Right atrium auricular region (tissue), 2 donors: ENCODE results near the gene BCL11A. TPM values are rescaled to one million over a fixed set of nuclear protein-coding genes. Genes with fewer than 3 reads are reported as not detected.

Experiments
- DNase-seq: peaks from one replicate; pipeline ENCODE4 v3.0.0-alpha.2; 2019; ENCODE audit warnings: low spot score
- H3K27ac ChIP-seq, 2 donors: fragments of 200-600 bp; sonication (generic); 1 replicate in 1 of 2; 2 replicates in 1 of 2; pipeline ENCODE4 v1.5.1; 2016 to 2019
- H3K27me3 ChIP-seq, 2 donors: fragments of 200-600 bp; sonication (generic); one replicate each; pipeline versions ENCODE4 v1.5.1 to v1.6.0; 2017 to 2019
- H3K36me3 ChIP-seq: fragments of 200-600 bp; sonication (generic); one replicate; pipeline ENCODE4 v1.5.1; 2016
- H3K4me1 ChIP-seq, 2 donors: fragments of 200-600 bp; sonication (generic); one replicate each; pipeline versions ENCODE4 v1.5.1 to v1.6.0; 2017 to 2019
- H3K4me3 ChIP-seq, 2 donors: fragments of 200-600 bp; sonication (generic); 1 replicate in 1 of 2; 2 replicates in 1 of 2; pipeline ENCODE4 v1.5.1; 2017 to 2019; ENCODE audit warnings: mild to moderate bottlenecking in 1 of 2, moderate library complexity in 1 of 2
- H3K9me3 ChIP-seq, 2 donors: fragments of 200-600 bp; sonication (generic); one replicate each; pipeline ENCODE4 v1.5.1; 2019
- CTCF ChIP-seq, 2 donors: fragments of 200-600 bp; sonication (generic); IDR thresholded peaks; one replicate each; pipeline ENCODE4 v1.5.1; 2019; ENCODE audit warnings: antibody characterized with exemption in 2 of 2
- total RNA-seq, 2 donors: library from RNA; depleted of rRNA; stranded (reverse); fragments of >200 nt; gene quantifications; one replicate each; pipeline ENCODE4 v1.1.0, GENCODE V29; 2016

BCL11A gene
- total RNA-seq, 2 donors from 2014 or later, result 2.2 to 3.3 TPM

- TF ChIP-seq CTCF (IDR thresholded peaks at IDR 0.05), result no peak
- Histone ChIP-seq H3K9me3 (no peaks in the 10 kb centered on the region), H3K27me3 (no peaks in the 10 kb centered on the region), H3K36me3 (no peaks in the 10 kb centered on the region), H3K4me1 (peaks cover 0 to 6% of the 10 kb centered on the region in 2 donors), H3K27ac (no peak overlapping the region), H3K4me3 (no peak overlapping the region)
- DNase-seq, result no peak
Measured at GRCh38 chr2:60412620-60413019, 140.8 kb downstream of the BCL11A start.

- H3K9me3 ChIP-seq, result no peaks in the 10 kb centered on the region
- no peak for DNase-seq
- no peak overlapping the region for H3K4me3 ChIP-seq
- H3K27ac ChIP-seq, result no peak overlapping the region
- no peak for TF ChIP-seq CTCF (IDR thresholded peaks at IDR 0.05)
- peaks cover 0 to 6% of the 10 kb centered on the region in 2 donors for H3K4me1 ChIP-seq
- no peaks in the 10 kb centered on the region for H3K27me3 ChIP-seq
- no peaks in the 10 kb centered on the region for H3K36me3 ChIP-seq
Measured at GRCh38 chr2:60412027-60412426, 141.4 kb downstream of the BCL11A start.

- no peak for DNase-seq
- H3K27me3 ChIP-seq, result no peaks in the 10 kb centered on the region
Measured at GRCh38 chr2:60411295-60411694, 142.2 kb downstream of the BCL11A start.

GRCh38 chr2:60410456-60411146 lies 142.9 kb downstream of the BCL11A start:
- DNase-seq, result no peak
- Histone ChIP-seq H3K27me3 (no peaks in the 10 kb centered on the region), H3K36me3 (no peaks in the 10 kb centered on the region), H3K4me1 (peaks cover 0 to 3% of the 10 kb centered on the region in 2 donors), H3K27ac (no peak overlapping the region), H3K4me3 (no peak overlapping the region), H3K9me3 (no peaks in the 10 kb centered on the region)
- TF ChIP-seq CTCF (IDR thresholded peaks at IDR 0.05), result no peak

More at GRCh38 chr2:60411295-60411694, 142.2 kb downstream of the BCL11A start:
- peaks cover 0 to 6% of the 10 kb centered on the region in 2 donors for H3K4me1 ChIP-seq
- no peaks in the 10 kb centered on the region for H3K36me3 ChIP-seq
- no peak overlapping the region for H3K4me3 ChIP-seq
- no peaks in the 10 kb centered on the region for H3K9me3 ChIP-seq
- no peak for TF ChIP-seq CTCF (IDR thresholded peaks at IDR 0.05)
- no peak overlapping the region for H3K27ac ChIP-seq

GRCh38 chr2:60409531-60409871 lies 144.0 kb downstream of the BCL11A start:
- TF ChIP-seq CTCF (IDR thresholded peaks at IDR 0.05), result no peak
- no peak for DNase-seq
- Histone ChIP-seq H3K27me3 (no peaks in the 10 kb centered on the region), H3K4me3 (no peak overlapping the region), H3K36me3 (no peaks in the 10 kb centered on the region), H3K27ac (no peak overlapping the region), H3K4me1 (peaks cover 0 to 7% of the 10 kb centered on the region in 2 donors), H3K9me3 (no peaks in the 10 kb centered on the region)
